ENCODE measurements around the gene OR9Q1. TPM values are rescaled to one million over a fixed set of nuclear protein-coding genes. Genes with fewer than 3 reads are reported as not detected.

Gene OR9Q1
- total and polyA plus RNA-seq, 2 of the 4 experiments (the other 2 are of a cell fraction): not detected

DNA sequence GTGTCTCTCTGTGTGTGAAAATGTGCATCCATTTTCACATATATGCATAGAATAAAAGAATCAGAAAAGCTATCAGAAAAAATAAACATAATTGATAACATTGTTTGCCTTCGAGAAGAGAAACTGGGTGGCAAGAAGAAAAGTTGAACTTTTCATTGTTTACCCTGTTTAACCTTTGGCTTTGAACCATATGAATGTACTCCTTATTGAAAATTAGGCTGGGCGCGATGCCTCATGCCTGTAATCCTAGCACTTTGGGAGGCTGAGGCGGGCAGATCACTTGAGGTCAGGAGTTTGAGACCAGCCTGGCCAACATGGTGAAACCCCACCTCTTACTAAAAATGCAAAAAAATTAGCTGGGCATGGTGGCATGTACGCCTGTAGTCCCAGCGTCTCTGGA lies 11.9 kb upstream of the OR9Q1 start:
- Histone ChIP-seq H2BK120ac (ENCODE audit: low read depth, low read length) (no peak overlapping the region), H2AK9ac (replicated peaks; ENCODE audit: low read depth, low read length, poor library complexity) (no peak overlapping the region), H2AFZ (replicated peaks; ENCODE audit: low read length, poor library complexity) (no peak overlapping the region), H3K79me1 (ENCODE audit: low read depth in 1 of 2, low read length in 2 of 2) (no peaks in the 10 kb centered on the region), H4K20me1 (ENCODE audit: insufficient read depth, low read length) (no peaks in the 10 kb centered on the region), H3K9me1 (ENCODE audit: insufficient read depth, low read length) (peaks cover 2% of the 10 kb centered on the region; the same call in 1 of the 2 replicates), H4K5ac (ENCODE audit: low read depth, low read length) (no peak overlapping the region), H3K18ac (ENCODE audit: low read depth, low read length) (no peak overlapping the region), H2BK15ac (ENCODE audit: low read depth, low read length) (no peak overlapping the region; the same call in 2 of the 3 replicates), H3K23ac (ENCODE audit: low read depth, low read length) (no peak overlapping the region), H2BK20ac (ENCODE audit: low read depth, low read length) (no peak overlapping the region), H3K14ac (replicated peaks; ENCODE audit: low read depth, low read length) (no peak overlapping the region), H3K36me3 (ENCODE audit: control insufficient read depth, insufficient read depth, low read length) (no peaks in the 10 kb centered on the region), H2AK5ac (ENCODE audit: low read depth, low read length) (no peak overlapping the region), H4K8ac (ENCODE audit: low read depth in 2 of 2, low read length in 2 of 2) (no peak overlapping the region), H3K9ac (ENCODE audit: low read depth, low read length) (no peak overlapping the region), H3K27ac (ENCODE audit: insufficient read depth, low read length) (no peak overlapping the region), H4K91ac (ENCODE audit: insufficient read depth, low read depth, low read length) (no peak overlapping the region), H3K4ac (ENCODE audit: low read depth, low read length) (no peak overlapping the region), H3K4me1 (ENCODE audit: control insufficient read depth, insufficient read depth, low read length) (peaks cover under 1% of the 10 kb centered on the region; the same call in 1 of the 2 replicates), H3K4me2 (ENCODE audit: low read depth, low read length) (no peak overlapping the region), H3K4me3 (ENCODE audit: insufficient read depth, low read depth, low read length) (no peak overlapping the region), H3K9me3 (ENCODE audit: control insufficient read depth, insufficient read depth, low read length) (no peaks in the 10 kb centered on the region), H3K56ac (ENCODE audit: extremely low read depth, insufficient read depth, low read length) (no peak overlapping the region), H2BK5ac (ENCODE audit: low read depth, low read length, poor library complexity, severe bottlenecking) (no peak overlapping the region), H3K27me3 (ENCODE audit: control insufficient read depth, insufficient read depth, low read length) (no peaks in the 10 kb centered on the region)
- dilution Hi-C loops (cut with HindIII; ENCODE audit: low sequenced_read_pairs, unreplicated experiment): no loop called here
- ChIA-PET CTCF (no interaction called here), POLR2A (ENCODE audit: unreplicated experiment) (no interaction called here)
- DNase-seq (no peak), ATAC-seq (ENCODE audit: low read depth) (no peak)
- TF ChIP-seq NFE2L2 (IDR thresholded peaks at IDR 0.05; ENCODE audit: low read depth, low read length) (no peak), MXI1 (IDR thresholded peaks at IDR 0.05; ENCODE audit: borderline replicate concordance, low read depth, low read length) (no peak), RFX5 (IDR thresholded peaks at IDR 0.05; ENCODE audit: low read depth, low read length) (no peak), MAZ (IDR thresholded peaks at IDR 0.05; ENCODE audit: borderline replicate concordance, low read depth, low read length) (no peak), CEBPB (IDR thresholded peaks at IDR 0.05; ENCODE audit: low read depth, low read length) (no peak), MAFK (IDR thresholded peaks at IDR 0.05; ENCODE audit: low read depth, low read length) (no peak)
- TF ChIP-seq, protein P1, sequence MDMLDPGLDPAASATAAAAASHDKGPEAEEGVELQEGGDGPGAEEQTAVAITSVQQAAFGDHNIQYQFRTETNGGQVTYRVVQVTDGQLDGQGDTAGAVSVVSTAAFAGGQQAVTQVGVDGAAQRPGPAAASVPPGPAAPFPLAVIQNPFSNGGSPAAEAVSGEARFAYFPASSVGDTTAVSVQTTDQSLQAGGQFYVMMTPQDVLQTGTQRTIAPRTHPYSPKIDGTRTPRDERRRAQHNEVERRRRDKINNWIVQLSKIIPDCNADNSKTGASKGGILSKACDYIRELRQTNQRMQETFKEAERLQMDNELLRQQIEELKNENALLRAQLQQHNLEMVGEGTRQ (IDR thresholded peaks at IDR 0.05; ENCODE audit: low read depth, low read length): no peak
- no TSS peak for BruUV-seq (replicated peaks)
- no CpG with 5 or more reads among the region's 6 CpGs for WGBS, 2 experiments (ENCODE audit: extremely low coverage in 2 of 2, insufficient read length in 1 of 2)
- in situ Hi-C loops (cut with MboI; ENCODE audit: low sequenced_read_pairs): no loop called here
- intact Hi-C loops (cut with micrococcal nuclease): no loop called here
